T-helper 2 cell treated with Interferon-gamma antibody and Interleukin-4, amounts not matched to agents 100 ng/mL and 5 ng/mL, for 36 hours (primary cell): Measurements from ENCODE around the gene SNX32. TPM values are rescaled to one million over a fixed set of nuclear protein-coding genes. Genes with fewer than 3 reads are reported as not detected.

Experiments used
- intact Hi-C: fragments of 100-400 bp; cut with micrococcal nuclease; formaldehyde crosslinking; loops from one replicate; pipeline ENCODE4 v1.15.1; 2023
- total RNA-seq: library from RNA; stranded (reverse); gene quantifications from 2 replicates; pipeline ENCODE4 v1.2.3, GENCODE V29; 2022

The SNX32 gene
- total RNA-seq, 1 donor from 2014 or later, result 1.6 TPM

DNA sequence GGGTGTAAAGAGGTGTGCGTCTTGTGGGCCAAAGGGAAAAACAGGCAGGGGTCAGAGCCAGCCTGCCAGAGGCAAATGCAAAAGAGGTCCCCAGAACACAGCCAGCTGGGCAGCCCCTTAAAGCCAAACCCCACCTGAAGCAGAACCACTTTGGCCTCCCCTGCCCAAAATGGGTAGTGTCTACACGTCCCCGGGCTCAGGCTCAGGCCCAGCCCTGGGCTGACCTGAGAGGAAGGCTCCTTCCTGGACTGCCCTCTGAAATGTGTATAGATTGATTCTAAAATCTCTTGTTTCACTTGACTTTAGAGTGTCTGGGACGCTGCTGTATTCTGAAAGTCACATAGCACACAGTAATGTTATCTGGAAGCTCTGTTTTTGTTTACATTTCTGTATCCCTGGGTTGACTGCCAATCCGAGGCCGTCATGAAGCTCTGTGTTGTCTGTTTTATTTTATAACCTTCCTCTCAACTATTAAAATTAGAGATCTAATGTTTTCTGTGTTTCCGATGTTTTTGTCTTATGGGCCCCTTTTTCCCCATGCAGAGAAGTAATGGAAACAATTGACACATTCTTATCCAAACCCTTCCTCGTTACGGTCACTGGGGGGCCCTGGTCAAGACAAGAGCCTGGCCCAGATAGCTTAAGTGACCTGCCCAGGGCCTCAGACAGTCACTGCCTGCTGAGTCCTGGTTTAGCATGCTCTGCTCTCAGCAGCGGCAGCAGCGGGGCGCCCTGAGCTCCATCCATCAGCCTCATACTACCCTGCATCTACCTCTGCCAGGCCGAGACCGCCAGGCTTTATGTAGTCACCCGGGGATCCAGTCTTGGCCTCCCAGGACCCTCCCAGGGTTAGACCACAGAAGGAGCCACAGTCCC is 36.8 kb upstream of the SNX32 start:
- intact Hi-C loops, result no loop called here

DNA sequence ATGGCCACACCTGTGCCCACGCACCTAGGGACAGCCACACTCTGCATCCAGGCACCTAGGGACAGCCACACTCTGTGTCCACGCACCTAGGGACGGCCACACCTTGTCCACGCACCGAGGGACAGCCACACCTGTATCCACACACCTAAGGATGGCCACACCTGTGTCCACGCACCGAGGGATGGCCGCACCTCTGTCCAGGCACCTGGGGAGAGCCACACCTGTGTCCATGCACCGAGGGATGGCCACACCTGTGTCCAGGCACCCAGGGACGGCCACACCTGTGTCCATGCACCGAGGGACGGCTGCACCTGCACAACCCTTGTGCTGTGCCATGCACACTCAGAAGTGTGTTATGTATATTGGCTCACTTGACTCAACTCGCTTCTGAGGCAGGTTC is 36.1 kb upstream of the SNX32 start:
- intact Hi-C loops, result no loop called here

DNA sequence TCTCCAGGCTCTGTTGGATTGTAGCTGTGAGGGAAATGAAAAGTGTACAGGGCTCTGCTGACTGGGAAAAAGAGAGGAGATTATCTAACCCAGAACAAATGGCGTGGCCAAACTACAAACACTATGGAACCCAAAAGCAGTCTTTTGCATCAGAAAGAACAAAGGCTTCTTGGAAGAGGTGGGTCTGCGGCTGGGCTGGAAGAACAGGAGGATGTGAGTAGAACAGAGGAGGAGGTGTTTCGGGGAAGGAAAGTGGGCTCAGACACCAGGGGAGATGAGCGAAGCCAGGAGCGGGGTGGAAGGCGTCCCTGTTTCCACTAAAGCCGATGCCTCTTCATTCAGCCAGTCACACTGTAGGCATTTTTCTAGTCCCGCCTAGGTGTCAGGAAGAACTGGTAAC is 34.9 kb upstream of the SNX32 start:
- intact Hi-C loops, result no loop called here

DNA sequence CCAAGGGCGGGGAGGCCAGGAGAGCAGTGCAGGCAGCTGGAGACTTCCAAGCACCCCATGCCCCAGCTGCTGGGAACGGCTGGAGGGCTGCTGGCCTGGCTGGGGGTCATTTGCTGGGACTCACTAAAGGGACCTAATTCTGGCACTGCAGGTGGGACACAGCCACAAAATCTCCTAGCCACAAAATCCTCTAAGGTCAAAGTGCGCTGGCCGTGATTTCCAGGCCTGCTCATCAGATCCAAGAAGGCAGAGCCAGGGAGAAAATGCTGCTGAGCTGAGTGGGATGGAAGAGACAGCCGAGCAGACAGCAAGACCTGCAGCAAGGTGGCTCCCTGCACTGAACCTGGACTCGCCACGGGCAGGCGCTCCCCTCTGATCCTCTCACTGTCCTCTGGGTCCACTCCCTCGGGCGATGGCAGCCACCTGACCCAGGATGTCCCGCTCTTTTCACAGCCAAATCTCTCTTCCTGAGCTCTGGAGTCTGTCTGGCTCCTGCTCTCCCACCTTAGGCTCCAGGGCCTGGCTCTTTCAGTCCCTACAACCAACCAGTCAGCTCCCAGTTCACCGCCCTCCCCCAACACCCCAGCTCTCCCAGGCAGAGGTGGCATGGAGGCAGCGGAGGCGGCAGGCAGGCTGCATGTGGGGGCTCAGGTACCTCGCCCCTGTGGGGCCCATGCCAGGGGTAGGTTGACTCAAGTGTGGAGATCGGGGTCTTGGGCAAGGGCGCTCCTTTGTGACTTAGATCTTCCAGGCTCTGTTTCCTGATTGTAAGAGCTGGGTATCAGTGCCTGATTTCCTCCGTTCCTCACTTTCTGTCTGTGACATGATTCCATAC is 32.4 kb upstream of the SNX32 start:
- intact Hi-C loops, result no loop called here

DNA sequence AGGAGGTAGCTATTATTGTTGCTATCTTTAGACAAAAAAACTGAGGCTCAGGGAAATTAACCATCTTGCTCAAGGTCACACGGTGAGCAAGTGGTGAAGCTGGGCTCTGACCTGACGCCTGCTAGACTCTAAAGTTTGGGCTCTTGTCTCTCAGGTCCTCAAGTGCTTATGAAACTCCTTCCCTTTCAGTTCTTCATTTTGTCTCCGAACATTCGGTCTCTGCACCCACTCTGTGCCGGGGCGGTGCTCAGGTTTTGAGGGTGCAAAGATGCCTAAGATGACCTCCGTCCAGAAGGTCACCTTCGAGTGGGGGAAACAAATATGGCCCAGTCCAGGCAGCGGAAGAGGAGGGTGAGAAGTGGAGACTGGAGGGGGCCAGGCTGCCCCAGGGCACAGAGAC is 30.9 kb upstream of the SNX32 start:
- intact Hi-C loops, result no loop called here

DNA sequence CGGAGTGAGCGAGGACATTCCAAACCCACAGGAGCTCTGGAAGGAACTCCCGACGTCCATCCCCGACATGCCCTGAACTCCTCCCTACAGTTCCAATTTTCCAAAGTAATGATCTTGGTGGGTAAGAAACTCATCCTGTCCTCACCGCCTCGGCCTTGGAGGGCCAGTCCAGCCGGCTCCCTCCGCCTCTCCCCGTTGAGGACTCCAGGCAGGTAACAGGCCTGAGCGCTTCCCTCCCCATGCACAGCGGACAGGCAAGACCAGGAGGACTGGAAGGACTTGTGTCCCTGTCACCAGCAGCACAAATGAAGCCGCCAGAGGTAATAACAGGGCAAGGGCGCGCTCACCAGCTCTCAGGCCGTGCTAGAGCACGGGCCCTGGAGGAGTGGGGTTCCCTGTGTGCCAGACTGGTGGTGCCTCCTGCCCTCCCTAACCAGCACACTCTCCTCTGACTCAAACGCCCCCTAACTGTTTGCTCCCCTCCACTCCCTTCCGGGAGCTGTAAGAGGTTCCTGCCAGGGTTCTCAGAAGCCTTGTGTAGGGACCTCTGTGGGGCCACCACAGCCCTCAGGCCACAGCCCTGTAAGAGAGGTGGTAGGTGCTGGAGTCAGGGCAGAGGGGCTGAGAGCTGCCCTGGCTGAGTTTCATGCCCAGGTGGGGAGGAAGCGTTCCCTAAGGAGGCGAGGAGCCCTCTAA is 29.8 kb upstream of the SNX32 start:
- intact Hi-C loops, result no loop called here

DNA sequence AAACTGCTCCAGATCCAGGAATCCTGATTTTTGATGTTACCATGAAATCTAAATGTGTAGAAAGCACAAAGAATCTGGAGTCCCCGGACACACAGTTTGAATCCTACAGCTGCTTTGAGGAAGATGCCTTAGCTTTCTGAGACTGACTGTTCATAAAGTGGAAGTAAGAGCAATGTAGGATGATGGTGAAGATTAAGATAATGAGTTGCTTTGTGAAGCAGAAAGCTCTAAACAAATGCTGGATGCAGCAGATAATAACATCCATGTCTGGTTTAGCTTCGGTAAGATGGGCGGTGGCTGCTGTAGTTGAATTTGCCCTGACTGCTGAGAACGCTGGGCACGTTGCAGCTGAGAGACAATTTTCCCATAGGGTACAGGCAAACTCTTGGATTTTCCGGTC is 26.8 kb upstream of the SNX32 start:
- intact Hi-C loops, result no loop called here

DNA sequence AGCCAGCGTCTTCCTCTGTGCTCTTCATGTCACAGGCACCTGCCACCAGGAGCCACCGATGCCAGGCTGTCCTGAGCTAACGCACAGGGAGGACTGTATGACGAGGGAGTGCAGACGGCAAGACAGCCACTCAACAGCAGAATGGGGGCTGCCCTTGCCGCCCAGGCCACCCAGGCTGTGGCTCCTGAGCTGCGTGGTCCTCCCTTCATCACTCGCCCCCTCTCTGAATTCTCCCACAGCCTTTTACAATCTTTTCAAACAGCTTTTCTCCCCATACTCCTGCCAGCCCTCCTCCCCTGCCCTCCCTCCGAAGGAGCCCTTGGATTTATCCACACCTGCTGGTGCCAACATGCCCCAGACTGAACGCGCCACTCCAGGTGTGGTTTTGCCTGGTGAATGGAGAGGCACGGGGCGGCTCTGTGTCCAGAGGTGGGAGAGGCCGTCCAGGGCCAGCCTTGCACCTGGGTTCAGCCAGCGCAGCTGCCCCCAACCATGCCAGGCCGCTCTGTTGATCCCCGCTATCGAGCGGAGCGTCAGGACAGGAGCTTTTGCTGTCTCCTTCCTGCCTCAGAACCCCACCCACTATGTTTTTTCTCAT is 24.9 kb upstream of the SNX32 start:
- intact Hi-C loops, result no loop called here

DNA sequence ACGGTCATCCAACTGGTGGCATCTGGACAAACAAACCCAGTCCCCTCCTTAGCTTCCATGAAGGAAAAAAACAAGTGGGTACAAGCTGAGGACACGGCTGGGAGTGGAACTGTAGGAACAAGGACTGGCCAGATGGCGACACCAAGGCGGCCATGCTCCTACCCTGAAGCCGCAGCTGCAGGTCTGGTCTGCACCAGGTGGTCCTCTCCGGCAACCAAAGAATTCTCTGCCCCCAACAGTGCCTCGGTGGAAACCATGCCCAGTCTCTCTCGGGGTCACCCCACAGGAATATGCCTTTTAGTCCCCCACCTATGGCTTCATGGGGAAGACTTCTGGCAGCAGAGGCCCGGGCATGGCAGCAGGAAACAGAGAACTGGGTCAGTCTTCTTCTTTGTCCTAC is 24.3 kb upstream of the SNX32 start:
- intact Hi-C loops, result no loop called here

DNA sequence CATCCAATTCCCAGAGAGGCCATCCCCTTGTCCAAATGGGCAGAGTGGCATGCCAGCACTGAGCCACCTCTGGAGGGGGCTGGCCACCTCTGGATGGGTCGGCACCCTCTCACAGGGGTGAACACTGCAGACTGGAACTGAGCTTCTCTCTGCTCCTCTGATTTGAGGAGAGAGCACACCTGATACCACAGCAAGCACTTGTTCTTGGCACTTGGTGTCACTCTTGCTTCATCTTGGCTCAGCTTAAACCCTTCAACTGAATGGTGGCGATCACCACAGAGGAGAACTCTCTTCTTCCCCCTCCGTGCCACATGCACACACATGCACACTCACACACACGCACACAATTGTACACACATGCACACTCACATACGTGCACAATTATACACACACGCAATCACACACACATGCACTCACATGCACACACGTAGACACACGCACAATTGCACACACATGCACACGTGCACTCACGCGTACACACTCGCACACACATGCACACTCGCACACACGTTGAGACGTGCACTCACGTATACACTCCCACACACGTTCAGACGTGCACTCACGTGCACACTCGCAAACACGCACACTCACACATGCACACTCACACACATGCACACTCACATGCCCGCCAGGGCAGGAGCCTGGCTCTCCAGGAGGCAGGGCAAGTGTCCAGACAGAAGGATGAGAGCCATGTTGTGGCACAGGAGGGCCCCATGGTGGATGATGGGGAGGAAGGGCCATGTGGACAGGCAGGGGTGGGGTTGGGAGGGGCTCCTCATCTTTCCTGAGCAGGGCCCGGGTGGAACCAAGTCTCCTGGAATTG is 23.5 kb upstream of the SNX32 start:
- intact Hi-C loops, result no loop called here

DNA sequence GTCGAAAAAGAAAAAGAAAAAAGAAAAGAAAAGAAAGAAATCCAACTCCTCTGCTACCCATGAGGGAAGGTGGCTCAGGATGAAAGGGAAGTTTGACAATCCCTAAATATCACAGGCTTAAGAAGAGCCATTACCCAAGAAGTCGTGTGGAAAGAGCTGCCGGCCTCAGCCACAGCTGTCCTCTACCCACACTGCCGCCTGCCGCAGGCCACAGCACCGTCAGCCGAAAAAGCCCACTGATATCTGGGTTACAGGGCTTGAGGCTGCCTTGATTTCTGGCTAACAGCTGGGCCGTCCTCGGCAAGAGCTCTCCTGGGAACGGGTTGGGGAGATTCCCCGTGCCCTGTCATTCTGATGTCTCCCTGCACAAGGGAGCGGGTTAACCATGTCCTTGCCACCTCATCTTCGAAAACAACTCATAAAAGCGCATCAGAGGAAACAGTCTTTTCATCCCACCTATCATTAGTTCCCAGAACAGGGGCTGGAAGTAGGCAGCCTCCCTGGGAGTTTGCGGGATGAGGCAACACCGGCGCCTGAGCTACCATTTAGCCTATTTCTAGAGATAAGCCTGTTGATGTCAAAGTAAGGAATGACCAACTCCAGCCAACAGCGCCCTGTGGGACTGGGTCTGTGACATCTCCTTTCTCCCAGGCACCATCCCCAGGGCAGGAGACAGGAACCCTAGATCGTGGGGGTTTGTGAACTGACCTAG is 21.8 kb upstream of the SNX32 start:
- intact Hi-C loops, result no loop called here

DNA sequence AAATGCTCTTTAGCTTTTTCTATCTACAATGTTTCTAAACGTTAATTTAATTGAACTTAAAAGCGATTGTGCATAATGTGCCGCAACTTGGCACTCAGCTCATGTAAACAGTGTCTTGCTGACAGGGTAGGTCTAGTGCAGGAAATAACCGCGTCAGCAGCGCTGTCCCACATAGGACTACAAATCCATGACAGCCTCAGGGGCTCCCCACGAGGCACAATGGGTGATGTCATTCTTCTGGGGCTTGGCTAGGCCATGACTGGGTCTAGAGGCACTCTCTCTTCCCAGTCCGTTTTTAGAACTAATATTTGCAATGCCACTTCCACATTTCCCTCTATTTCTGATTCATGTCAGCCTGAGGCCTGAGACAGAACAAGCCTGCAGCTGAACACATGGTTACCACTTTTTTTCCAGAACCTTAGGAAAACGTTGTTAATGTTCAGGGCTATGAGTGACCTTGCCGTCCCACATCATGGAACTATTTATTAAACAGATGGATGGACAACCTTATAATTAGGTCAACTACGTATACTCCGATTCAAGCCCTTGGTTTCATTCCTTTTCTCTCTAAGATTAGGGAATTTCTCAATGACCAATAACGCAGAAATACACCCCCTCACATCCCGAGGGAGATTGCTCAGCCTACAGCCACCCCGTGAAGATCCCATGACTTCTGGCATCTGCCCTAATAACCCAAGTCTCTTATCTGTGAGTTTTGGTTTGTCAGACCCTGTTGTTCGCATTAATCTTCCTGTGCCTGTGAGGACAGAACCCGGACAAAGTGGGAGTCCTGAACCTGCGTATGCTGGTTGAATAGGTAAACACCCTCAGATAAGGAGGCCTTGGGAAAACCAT is 19.4 kb upstream of the SNX32 start:
- intact Hi-C loops, result no loop called here

DNA sequence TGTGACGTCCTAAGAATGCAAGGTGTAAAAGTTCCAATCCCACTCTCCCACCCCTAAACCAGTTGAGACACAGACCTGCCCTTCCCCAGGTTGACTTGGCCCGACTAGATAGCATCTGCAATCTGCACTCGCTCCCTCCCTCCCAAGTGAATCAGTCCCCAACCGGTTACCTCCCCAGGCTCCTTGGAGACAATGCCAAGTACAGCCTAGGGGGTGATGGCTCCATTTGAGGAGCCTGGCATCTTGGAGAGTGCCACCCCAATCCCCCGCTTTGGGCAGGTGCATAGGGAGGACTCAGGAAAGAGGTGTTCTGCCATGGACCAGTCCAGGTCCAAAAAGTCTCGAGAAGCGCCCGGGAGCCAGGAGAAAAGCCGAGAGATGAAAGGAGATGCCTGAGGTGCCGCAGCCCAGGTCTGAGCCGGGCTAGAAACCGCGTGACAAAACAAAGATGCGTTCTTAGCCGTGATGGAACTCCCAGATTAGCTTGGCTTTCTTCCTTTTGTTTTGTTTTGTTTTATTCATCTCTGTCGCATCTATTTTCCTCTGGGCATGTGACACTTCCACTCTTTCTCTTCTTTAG is 18.7 kb upstream of the SNX32 start:
- intact Hi-C loops, result no loop called here

DNA sequence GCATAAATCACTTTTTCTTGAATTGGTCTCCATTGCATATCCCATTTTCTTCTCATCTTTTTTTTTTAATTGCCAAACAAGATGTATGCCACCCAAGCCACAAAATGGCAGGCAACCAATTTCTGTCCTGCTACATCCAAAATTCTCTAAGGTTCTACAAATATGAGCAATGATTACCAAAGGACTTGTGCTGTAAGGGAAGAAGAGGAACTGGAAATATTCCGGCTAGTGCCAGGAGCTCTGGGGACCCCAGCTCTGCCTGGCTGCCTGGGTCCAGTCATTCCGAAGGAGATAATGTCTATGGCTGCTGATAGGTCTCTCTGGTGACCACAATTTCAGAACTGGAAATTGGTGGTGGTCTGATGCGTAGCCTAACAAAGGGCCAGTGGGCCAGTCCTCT is 17.1 kb upstream of the SNX32 start:
- intact Hi-C loops, result no loop called here

DNA sequence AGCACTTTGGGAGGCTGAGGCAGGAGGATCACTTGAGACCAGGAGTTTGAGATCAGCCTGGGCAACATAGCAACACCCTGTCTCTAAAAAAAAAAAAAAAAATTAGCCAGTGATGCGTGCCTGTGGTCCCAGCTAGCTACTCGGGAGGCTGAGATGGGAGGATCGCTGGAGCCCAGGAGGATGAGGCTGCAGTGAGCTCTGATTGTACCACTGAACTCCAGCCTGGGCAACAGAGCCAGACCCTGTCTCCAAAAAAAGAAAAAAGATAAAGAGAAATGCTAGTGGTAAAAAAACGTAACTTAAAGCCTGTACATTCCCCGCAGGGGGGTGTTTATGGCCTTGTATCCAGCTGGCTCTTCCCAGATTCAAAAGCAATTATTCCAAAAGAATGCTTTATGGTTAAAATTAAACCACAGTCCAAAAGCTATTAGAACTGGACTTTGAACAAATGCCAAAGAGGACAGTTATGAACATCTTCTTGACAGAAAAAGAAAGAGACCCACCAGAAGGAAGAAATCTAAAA is 16.4 kb upstream of the SNX32 start:
- intact Hi-C loops, result no loop called here

DNA sequence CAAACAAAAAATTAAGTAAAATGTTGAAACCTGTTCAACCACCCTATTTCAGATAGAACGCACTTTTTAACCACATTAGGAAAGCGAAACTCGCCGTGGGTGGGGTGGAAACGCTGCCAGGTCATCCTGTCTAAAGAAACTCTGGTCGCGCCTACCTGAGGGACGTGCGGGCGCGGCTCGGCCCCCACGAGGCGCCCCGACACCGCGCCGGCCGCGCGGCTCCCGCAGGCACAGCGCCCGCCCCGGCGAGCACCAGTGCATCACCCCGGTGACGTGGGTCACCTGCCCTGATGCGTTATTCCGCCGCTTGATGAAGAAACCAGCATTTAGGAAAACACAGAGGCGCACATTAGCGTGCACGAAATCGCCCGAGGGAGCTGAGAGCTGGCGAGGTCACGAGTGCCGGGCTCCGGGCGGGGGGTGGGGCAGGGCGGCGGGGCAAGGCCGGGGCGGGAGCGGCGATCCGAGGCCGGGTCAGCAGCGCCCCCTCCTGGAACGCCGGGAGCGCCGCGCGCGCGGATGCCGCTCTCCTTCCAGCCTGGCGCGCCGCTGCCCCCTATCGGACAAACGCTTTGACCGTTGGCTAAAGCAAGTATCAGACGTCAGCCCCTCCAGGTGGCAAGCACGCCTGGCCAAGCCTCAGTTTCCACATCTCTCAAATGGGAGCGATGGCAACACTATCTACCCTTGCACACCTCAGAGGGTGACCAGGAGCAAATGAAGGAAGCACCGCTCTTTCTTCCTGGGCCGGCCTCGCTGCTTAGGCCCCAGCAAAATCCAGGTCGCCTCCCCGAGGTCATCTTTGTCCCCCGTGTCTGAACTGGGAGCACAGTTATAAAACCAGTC is 15.7 kb upstream of the SNX32 start:
- intact Hi-C loops, result loop anchor here (1.0 kb wide), 3 partner anchors 38 to 171 kb away; partner anchors contain the start of genes AP5B1 and KAT5

DNA sequence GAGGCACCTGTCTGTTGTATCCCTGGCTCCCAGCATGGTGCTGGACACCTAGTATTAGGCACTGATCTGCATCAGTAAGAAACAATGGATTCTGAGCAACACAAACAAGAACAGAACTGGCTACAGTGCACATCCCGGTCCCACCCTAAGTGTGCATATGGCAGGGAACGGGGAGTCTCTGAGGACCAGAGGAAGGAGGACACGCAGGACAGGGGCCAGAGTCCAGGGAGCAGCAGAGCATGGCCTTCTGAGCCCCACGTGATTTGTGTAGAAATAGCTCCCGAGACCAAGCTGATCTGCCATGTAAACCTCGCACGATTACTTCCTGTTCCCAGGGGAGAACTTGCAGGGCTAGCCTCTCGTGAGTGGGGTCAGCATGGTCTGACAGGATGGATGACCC is 12.7 kb upstream of the SNX32 start:
- intact Hi-C loops, result no loop called here
